ENCODE results near the gene SMG9. TPM values are rescaled to one million over a fixed set of nuclear protein-coding genes. Genes with fewer than 3 reads are reported as not detected.

The SMG9 gene
- total RNA-seq, 4 donors from 2014 or later, result 4.5 to 9.1 (median 7.1) TPM

- H3K4me1 ChIP-seq, result peaks cover 0 to 7% of the 10 kb centered on the region in 2 donors
- H3K9me3 ChIP-seq, result no peaks in the 10 kb centered on the region
- H3K4me3 ChIP-seq, result no peak overlapping the region
- intact Hi-C loops (cut with DNase I; ENCODE audit: low total_unique reads) (no loop called here), in situ Hi-C loops (cut with MboI; ENCODE audit: low sequenced_read_pairs in 4 of 4) (loop anchor here in 2 of 4 donors (5.0 kb wide), 2 partner anchors 35 to 40 kb away; partner anchors contain the start of gene KCNN4 (in 1 of the 2))
- peaks cover 0 to 77% of the 10 kb centered on the region in 2 donors for H3K36me3 ChIP-seq
- H3K27me3 ChIP-seq, result no peaks in the 10 kb centered on the region
- no peak for ATAC-seq
- DNase-seq, result no peak
- no peak for TF ChIP-seq POLR2A (IDR thresholded peaks at IDR 0.05)
- TF ChIP-seq CTCF (IDR thresholded peaks at IDR 0.05 in 4 of 5, conservative IDR thresholded peaks at IDR 0.05 in 1 of 5), result no peak
- H3K27ac ChIP-seq, result no peak overlapping the region
These were observed 7.1 kb downstream of the SMG9 start for GRCh38 chr19:43747557-43748204.

DNA sequence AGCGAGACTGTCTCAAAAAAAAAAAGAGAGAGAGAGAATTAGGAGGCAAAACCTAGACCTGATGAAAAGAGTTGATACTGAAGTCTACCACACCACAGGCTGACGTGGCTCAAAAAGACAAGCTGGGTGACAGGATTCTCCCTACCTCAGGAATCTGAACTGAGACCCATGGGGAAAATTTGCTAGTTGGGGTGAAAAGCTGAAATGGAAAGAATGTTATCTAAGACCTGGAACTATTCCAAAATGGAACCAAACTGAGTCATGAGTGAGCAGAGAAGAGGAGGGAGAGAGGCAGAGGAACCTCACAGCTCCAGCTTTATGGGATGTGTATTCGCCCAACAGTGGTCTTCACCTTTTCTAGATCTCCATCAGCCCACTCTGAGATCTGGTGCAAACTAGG lies 11.7 kb downstream of the SMG9 start:
- DNase-seq (no peak), ATAC-seq (no peak)
- no peak overlapping the region for H3K4me3 ChIP-seq
- no peaks in the 10 kb centered on the region for H3K27me3 ChIP-seq
- in situ Hi-C loops (cut with MboI; ENCODE audit: low sequenced_read_pairs in 4 of 4) (no loop called here), intact Hi-C loops (cut with DNase I; ENCODE audit: low total_unique reads) (no loop called here)
- H3K4me1 ChIP-seq, result no peaks in the 10 kb centered on the region
- no peak for TF ChIP-seq CTCF (IDR thresholded peaks at IDR 0.05 in 4 of 5, conservative IDR thresholded peaks at IDR 0.05 in 1 of 5)
- H3K9me3 ChIP-seq, result no peaks in the 10 kb centered on the region
- no peak overlapping the region for H3K27ac ChIP-seq
- peaks cover 4 to 95% of the 10 kb centered on the region in 2 donors for H3K36me3 ChIP-seq

DNA sequence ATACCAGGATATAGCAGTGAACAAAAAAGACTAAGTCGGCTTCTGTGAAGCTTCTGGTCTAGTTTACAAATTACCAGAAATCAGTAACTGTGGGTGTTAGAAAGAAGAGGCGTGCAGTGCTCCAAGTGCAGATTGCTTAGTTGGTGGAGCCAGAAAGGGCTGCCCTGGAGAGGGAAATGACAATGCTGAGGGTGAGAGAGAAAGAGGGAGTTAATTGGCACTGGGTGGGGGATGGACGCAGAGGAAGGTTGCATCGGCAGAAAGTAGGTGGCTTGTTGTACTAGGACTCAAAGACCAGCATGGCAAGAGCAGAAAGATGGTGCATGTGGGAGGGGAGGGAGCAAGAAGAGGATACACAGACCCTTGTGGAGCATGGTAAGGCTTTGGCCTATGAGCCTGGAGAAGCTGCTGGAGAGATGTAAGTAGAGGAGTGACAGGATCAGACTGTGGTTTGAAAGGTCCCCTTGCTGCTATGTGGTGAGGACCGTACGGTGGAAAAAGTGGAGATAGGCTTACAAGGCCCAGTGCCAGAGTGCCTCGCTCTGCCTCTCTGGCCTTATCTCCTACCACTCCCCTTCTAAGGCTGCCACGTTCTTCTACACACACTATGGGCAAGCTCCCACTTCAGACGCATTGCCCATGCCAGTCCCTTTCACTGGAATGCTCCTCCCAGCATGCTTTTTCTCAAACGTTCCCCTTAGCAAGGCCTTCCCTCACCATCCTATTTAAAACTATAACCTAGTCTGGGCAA lies 13.5 kb downstream of the SMG9 start:
- H3K36me3 ChIP-seq, result peaks cover 4 to 94% of the 10 kb centered on the region in 2 donors
- in situ Hi-C loops (cut with MboI; ENCODE audit: low sequenced_read_pairs in 4 of 4) (no loop called here), intact Hi-C loops (cut with DNase I; ENCODE audit: low total_unique reads) (no loop called here)
- TF ChIP-seq CTCF (IDR thresholded peaks at IDR 0.05 in 4 of 5, conservative IDR thresholded peaks at IDR 0.05 in 1 of 5) (no peak), POLR2A (IDR thresholded peaks at IDR 0.05) (no peak)
- DNase-seq (no peak), ATAC-seq (no peak)
- no peaks in the 10 kb centered on the region for H3K9me3 ChIP-seq
- no peak overlapping the region for H3K27ac ChIP-seq
- H3K27me3 ChIP-seq, result no peaks in the 10 kb centered on the region
- H3K4me1 ChIP-seq, result no peaks in the 10 kb centered on the region
- H3K4me3 ChIP-seq, result no peak overlapping the region

GRCh38 chr19:43739439-43740235 lies 15.1 kb downstream of the SMG9 start:
- no peaks in the 10 kb centered on the region for H3K9me3 ChIP-seq
- in situ Hi-C loops (cut with MboI; ENCODE audit: low sequenced_read_pairs in 4 of 4) (no loop called here), intact Hi-C loops (cut with DNase I; ENCODE audit: low total_unique reads) (no loop called here)
- TF ChIP-seq CTCF (IDR thresholded peaks at IDR 0.05 in 4 of 5, conservative IDR thresholded peaks at IDR 0.05 in 1 of 5) (no peak), POLR2A (IDR thresholded peaks at IDR 0.05) (no peak)
- H3K4me1 ChIP-seq, result no peaks in the 10 kb centered on the region
- no peaks in the 10 kb centered on the region for H3K27me3 ChIP-seq
- no peak overlapping the region for H3K4me3 ChIP-seq
- H3K27ac ChIP-seq, result peak overlapping the region in 1 of 4 donors; percentile 44
- DNase-seq (no peak), ATAC-seq (no peak)
- peaks cover 4 to 92% of the 10 kb centered on the region in 2 donors for H3K36me3 ChIP-seq

All from gastrocnemius medialis (tissue), 4 donors.